Neural progenitor cell (in vitro differentiated cells): ENCODE measurements around the gene LRRC26.

ENCODE experiments used
- EZH2 ChIP-seq: fragments of 200-600 bp; sonication (generic); IDR thresholded peaks from 2 replicates; pipeline ENCODE4 v1.6.1; 2017; ENCODE audit warnings: antibody characterized with exemption, mild to moderate bottlenecking, moderate library complexity
- EZH2phosphoT487 ChIP-seq: fragments of 200-600 bp; sonication (generic); IDR thresholded peaks from 2 replicates; pipeline ENCODE4 v1.6.1; 2017; ENCODE audit warnings: antibody characterized with exemption
- TF ChIP-seq, protein P1 (sequence below): fragments of 200-600 bp; sonication (generic); IDR thresholded peaks from 2 replicates; pipeline ENCODE4 v1.5.1; 2017; ENCODE audit warnings: antibody characterized with exemption, mild to moderate bottlenecking

GRCh38 chr9:137178201-137178938 lies 8.5 kb upstream of the LRRC26 start:
- TF ChIP-seq EZH2, result no peak
- TF ChIP-seq, protein P1, sequence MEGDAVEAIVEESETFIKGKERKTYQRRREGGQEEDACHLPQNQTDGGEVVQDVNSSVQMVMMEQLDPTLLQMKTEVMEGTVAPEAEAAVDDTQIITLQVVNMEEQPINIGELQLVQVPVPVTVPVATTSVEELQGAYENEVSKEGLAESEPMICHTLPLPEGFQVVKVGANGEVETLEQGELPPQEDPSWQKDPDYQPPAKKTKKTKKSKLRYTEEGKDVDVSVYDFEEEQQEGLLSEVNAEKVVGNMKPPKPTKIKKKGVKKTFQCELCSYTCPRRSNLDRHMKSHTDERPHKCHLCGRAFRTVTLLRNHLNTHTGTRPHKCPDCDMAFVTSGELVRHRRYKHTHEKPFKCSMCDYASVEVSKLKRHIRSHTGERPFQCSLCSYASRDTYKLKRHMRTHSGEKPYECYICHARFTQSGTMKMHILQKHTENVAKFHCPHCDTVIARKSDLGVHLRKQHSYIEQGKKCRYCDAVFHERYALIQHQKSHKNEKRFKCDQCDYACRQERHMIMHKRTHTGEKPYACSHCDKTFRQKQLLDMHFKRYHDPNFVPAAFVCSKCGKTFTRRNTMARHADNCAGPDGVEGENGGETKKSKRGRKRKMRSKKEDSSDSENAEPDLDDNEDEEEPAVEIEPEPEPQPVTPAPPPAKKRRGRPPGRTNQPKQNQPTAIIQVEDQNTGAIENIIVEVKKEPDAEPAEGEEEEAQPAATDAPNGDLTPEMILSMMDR, result no peak
- TF ChIP-seq EZH2phosphoT487, result no peak
